HG02870 (cell line): ENCODE data around the gene FAM114A2.
A peak's percentile ranks its signal among the peaks of the same experiment; 100 is the strongest.
"Not testable (repeated sequence)": the region's sequence is repeated elsewhere in the genome, so short reads cannot be mapped to it uniquely, and the experiment has no call there.

Experiments
- ATAC-seq: cut with Tn5 transposase; IDR thresholded peaks from one replicate; pipeline ENCODE4 v1.9.1; 2021; ENCODE audit warnings: mild to moderate bottlenecking, moderate library complexity; ENCODE audit not compliant: unreplicated experiment

FAM114A2 gene

DNA sequence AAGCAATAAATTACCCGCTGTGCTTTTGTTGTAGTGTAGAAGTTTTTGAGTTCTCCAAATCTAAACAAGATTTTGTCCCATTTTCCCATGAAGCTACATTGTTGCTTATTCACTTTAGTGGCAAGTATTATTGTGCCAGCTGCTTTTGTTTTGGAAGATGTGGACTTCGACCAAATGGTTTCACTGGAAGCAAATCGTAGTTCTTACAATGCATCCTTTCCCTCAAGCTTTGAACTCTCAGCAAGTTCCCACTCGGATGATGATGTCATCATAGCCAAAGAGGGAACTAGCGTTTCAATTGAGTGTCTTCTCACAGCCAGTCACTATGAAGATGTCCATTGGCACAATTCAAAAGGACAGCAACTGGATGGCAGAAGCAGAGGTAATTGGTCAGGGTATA, 10.9 kb upstream of the FAM114A2 start:
- ATAC-seq = no peak

- ATAC-seq = no peak
Observed at GRCh38 chr5:154047324-154047723, 8.6 kb upstream of the FAM114A2 start.

DNA sequence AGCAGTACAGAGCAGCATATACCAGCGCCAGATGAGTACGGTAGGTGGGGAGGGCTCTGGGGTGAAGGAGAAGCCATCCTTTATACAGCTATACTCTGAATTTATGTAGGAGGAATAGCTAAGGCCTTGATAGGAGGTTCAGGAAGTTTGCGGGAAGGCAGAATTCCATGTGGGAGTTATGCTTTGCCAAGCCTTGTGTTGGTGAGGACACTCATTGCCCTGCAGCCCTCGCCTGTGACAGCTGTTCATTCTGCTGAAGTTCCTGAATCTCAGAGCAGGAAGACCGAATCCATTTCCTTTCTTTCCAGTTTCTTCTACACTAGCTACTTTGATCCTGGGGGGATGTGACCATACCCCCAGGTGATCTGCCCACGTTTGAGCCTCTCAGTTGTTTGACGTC, 7.8 kb upstream of the FAM114A2 start:
- no peak for ATAC-seq

GRCh38 chr5:154044581-154044980, 5.9 kb upstream of the FAM114A2 start:
- ATAC-seq = no peak

DNA sequence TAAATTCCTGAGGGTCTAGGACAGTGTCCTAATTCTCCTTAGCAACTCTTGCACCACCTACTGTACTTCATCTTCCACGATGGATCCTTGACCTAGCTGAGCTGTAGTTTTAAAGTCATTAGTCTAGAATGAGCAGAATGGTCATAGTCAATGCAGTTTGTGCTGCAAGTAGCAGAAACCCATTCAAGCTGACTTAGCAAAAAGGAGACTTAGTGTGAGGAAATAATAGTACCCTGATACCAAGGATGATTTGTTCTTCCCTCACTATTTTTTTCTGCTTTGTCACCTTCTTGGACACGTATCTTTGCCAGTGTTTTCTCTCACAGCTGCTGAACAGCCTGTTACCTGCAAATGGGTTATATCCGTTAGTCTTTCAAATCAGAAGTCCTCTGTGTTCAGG, 5.4 kb upstream of the FAM114A2 start:
- ATAC-seq = no peak

- ATAC-seq = no peak
Observed at GRCh38 chr5:154042766-154043165, 4.1 kb upstream of the FAM114A2 start.

GRCh38 chr5:154039458-154039829, 734 bp upstream of the FAM114A2 start:
- no peak for ATAC-seq

- ATAC-seq = peak; percentile 64
Observed at GRCh38 chr5:154038261-154038706, 426 bp downstream of the FAM114A2 start.

DNA sequence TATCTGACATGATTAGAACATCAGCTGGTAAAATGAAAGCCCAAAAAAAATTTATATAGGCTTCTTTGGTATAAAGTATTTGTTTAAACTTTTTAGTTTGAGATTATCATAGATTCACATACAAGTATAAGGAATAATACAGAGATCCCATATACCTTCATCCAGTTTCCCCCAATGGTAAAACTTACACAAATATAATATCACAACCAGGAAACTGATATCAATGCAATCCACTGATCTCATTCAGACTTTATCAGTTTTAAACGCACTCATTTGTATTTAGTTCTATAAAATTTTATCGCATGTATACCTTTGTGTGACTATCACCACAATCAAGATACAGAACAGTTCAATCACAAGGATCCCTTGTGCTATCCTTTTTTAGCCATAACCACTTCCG, 3.8 kb downstream of the FAM114A2 start:
- no peak for ATAC-seq

- ATAC-seq = no peak
Observed at GRCh38 chr5:154031937-154032489, 6.7 kb downstream of the FAM114A2 start.

DNA sequence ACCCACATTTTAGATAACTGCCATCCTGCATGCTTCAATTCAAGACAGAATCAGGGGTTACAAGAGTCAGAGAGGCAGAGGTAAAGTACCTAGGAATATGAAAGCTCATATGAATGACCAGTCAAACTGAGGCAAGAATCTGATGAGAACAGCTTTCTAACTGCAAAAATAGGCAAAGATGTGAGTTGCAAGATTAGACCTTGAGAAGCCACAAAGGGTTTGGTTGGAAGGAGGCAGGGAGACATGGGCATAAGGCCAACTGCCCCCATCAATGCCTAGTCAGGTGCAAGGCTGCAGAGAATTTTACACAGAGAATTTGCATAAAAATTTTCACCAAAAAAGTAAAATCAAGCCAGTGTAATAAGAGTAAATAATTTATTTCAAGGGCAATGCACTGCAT, 12.8 kb downstream of the FAM114A2 start:
- ATAC-seq = no peak

GRCh38 chr5:154018919-154019318, 19.8 kb downstream of the FAM114A2 start:
- ATAC-seq = not testable (repeated sequence)

GRCh38 chr5:154015071-154015693, 23.5 kb downstream of the FAM114A2 start:
- ATAC-seq = no peak

DNA sequence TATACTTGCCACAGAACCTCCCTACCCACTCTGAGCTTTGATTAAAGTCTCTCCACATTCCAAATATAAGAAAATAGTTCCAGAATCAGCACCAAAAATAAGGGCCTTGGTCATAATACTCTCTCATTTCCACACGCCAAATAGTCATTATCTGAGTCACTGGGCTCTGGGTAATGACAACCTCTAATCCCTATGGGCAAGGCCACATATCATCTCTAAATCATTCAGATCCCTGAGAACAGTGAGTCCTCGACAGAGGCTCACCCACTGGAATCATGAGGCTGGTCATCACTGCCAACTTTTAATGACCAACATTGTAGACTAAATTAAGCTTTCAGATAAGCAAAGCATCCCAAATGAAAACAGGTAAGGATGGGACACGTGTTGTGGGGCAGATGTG, 28.1 kb downstream of the FAM114A2 start:
- no peak for ATAC-seq

DNA sequence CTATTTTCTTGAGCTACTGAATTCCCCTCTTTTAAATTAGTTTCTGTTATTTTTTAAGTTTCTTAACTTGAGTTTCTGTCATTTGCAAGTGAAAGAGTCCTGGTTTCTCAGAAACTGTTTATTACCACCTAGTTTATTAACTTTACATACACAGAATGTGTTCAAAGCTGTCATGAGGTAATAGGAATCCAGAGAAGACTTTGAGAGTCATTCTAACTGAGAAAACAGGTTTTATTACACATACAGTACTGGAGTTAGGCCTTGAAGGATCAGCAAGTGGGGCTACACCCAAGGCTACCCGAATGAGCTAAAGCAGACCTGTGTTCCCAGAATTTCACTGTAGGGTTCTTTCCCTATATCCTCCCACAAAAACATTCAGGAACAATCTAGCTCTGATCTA, 33.1 kb downstream of the FAM114A2 start:
- ATAC-seq = no peak

DNA sequence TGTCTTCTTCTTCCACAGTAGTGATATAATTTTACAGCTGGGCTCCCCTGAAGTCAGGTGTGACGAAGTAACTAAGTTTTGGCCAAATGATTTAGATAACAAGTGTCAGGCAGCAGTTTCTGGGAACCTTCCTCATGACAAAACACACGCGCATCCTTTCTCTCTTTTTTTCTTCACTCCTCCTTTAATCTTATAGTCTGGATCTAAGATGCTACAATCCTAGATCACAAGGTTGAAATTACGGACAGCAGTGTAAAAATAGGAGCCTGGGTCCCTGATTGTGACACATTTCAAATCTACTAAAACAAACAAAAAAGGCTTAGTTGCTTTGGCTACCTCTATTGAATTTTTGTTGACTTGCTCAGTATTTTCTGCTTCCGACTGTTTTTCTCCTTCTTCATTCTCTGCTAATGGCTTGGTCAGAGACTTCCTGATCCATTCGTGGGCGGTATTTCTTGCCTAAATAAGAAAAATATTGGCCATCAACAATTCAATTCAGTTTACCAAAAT, 36.1 kb downstream of the FAM114A2 start:
- ATAC-seq = no peak

- no peak for ATAC-seq
Observed at GRCh38 chr5:154002093-154002492, 36.6 kb downstream of the FAM114A2 start.

- no peak for ATAC-seq
Observed at GRCh38 chr5:154000703-154001102, 38.0 kb downstream of the FAM114A2 start.

DNA sequence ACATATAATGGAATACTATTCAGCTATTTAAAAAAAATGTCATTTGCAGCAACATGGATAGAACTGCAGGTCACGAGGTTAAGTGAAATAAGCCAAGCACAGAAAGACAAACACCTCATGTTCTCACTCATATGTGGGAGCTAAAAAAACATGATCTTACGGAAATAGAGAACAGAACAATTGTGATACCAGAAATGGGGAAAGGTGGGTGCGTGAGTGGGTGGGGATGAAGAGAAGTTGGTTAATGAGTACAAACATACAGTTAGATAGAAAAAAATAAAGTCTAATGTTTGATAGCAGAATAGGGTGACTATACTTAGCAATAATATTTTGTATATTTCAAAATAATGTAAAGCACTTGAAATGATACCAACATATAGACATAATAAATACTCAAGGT, 38.7 kb downstream of the FAM114A2 start:
- no peak for ATAC-seq

DNA sequence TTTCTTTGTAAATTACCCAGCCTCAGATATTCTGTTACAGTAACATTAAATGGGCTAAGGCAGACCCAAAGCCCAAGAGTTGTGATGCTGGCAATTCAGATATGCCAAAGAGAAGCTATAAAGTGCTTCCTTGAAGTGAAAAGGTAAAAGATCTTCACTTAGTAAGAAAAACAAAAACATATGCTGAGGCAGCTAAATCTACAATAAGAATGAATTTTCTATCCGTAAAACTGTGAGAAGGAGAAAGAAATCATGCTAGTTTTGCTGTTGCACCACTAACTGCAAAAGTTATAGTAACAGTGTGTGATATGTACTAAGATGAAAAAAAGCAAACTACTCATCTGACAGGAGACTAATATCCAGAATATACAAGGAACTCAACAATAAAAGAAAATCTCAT, 39.9 kb downstream of the FAM114A2 start:
- ATAC-seq = no peak

DNA sequence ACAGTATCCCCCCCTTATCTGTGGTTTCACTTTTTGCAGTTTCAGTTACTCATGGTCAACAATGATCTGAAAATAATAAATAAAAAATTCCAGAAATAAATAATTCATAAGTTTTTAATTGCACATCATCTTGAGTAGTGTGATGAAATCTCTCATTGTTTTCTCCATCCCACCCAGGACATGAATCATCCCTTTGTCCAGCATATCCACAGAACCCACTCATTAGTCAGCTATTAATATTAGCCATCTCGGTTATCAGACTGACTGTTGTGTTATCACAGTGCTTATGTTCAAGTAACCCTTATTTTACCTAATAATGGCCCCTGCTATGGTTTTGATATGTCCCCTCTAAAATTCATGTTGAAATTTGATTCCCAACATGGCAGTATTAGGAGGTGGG, 40.7 kb downstream of the FAM114A2 start:
- ATAC-seq = no peak

GRCh38 chr5:153991168-153991567, 47.5 kb downstream of the FAM114A2 start:
- ATAC-seq = no peak

DNA sequence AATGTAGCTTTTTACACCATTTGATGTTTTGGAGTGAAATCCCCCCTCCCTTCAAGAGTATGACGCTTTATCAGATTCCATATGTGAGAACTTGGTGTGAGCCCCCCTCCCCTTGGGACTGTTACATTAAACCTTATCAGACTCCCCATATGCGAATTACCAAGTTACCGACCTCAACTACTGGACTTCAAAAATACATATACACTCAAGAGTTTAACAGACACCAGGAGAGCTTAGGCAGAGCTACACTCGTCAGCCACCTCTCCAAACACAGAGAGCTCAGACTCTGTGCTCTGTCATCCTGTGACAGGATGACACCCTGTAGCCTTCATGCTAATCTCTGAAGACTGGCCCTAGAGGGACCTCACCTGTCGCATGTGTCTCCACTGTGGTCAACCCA, 50.2 kb downstream of the FAM114A2 start:
- ATAC-seq = no peak
